SW 1271 (cell line): Measurements from ENCODE around the gene SREBF1.

ENCODE experiments used
- DNase-seq, 2 experiments: peaks; one replicate each; lab custom pipeline; 2025; lab: John Stamatoyannopoulos, UW

SREBF1 gene

GRCh38 chr17:17840751-17841591, 4.2 kb upstream of the SREBF1 start:
- no peak for DNase-seq

DNA sequence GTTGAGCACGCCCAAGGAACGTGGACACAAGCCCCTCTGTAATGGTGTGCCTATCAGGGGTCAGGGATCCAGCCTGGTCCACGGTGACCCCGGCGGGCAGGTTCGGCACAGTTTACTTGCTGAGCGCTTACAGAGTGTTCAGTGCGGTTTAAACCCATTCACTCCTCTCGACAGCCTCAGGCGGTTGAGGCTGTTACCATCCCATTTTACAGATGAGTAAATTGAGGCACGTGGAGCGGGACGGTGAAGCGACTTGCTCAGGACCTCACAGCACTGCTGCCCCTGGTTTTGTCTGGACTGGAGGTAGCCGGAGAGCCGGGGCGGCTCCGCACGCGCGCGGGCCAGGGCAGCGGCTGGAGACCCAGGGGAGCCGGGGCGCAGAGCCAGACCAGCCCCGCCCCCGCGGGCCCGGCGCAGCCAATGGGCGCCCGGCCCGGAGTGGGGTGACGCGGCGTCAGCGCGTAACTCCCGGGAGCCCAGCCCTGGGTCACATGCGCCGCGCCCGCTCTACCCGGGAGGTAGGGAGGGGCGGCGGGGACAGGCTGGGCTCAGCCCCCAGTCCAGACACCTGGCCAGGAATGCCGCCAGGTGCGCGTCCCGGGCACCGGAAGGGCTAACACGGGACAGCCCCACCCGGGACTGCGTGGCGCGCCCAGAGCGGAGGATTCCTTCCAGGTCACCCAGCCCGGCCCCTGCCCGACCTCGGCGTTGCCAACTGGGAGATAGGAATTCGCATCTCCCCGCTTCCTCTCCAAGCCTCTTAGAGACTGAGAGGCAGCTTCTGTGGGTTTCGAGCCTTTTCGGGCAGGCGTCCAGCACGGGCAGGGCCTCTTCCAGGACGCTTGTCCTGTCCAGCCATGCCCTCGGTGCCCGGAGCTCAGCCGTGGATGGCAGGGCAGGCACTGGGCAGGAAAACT, 3.3 kb upstream of the SREBF1 start:
- DNase-seq, result peak; percentile 71 to 91

DNA sequence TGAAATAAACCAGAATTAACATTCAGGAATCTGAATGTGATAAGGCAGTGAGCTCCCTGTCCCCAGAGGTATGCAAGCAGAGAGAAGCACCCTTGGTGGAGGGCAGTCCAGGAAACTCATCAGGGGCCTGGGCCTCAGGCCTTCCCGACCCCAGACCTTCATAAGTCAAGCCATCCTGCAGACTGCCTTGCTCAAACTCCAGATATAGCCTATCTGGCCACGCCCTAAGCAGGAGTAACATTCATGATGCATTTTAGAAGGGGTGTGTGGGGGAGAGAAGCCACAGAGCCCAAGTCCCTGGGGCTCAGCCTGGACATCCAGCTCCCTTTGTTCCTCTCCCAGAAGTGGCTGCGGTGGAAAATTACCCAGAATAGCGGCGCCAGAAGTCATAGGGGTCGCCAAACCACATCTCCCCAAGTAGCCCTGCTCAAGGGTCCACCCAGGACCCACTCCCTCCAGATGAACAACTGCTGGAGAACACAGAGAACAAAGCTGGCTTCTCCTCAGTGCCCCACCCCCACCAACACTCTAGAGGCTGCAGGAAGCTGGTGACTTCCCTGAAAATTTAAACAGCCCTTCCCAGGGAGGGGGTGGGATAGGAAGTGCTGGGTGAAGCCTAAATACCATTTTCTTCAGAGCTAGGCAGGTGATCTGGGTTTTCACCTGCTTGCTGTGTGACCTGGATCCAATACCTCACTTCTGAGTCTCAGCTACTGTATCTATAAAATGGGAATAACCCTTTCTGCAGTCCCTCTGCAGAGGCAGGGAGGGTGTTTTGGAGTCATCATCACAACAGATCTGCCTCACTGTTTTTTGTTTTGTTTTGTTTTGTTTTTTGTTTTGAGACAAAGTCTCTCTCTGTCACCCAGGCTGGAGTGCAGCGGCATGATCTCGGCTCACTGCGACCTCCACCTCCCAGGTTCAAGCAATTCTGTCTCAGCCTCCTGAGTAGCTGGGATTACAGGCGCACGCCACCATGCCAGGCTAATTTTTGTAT, 1.5 kb upstream of the SREBF1 start:
- DNase-seq, result peak in 1 of 2 experiments; percentile 66

DNA sequence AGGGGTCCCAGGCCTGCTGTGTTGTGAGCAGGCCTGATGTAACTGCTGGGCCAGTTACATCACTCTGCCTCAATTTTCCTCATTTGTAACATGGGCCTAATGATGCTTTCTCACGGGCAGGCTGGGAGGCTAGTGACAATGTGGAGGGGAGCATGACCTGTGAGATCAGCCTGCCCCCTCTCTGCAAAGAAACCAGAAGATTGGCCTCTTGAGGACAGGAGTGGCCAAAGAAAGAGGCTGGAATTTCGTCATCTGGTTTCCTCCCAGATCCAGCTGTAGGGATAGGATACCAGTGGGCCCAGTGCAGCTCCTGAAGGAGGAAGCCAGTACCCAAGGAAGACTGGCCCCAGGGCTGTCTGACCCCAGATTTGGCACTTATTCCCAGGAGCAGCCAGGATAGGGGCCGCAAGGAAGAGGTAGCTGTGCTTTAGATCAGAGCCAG, 615 bp upstream of the SREBF1 start:
- DNase-seq, result peak in 1 of 2 experiments; percentile 43

DNA sequence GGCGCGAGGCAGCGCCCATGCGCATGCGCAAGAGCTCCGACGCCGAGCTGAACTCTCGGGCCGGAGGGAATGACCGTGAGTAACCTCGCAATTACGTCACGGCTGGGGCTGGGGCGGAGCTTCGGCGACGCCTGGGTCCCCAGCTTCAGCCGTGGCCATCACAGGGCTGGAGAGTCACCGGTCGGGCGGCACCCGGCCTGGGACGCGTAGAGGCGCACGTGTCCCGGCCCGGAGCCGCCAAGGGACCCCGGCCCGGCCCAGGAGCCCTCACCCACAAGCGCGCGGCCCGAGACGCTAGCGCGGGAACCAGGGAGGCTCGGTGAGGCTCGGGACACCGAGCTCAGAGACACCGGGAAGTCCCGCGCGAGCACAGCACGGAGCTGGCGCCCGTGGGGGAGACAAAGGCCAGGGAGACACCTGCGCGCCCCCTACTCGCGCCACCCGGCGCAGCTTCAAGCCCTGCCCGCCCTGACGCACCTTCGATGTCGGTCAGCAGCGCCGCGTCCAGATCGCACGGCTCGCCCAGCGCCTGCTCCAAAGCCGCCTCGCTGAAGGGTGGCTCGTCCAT, 452 bp downstream of the SREBF1 start:
- DNase-seq, result peak; percentile 95 to 96

GRCh38 chr17:17835415-17836249, 1.2 kb downstream of the SREBF1 start:
- no peak for DNase-seq

DNA sequence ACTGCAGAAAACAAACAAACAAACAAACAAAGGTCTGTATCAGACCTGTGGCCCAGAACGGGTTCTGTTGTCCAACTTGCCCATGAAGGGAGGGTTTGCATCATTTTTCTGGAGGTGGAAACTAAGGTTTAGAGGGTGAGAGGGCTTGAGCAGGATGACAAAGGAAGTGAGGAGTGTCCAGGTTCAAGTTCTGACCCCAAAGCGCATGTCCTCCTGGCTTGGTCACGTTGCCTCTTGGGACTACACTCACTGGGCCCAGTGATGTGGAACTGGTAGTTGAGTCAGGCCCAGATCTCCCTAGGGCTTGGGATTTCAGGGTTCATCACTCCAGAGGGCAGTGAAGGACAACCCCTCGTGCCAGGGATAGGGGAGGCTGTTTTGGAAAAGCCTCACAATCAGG, 1.8 kb downstream of the SREBF1 start:
- DNase-seq, result no peak

DNA sequence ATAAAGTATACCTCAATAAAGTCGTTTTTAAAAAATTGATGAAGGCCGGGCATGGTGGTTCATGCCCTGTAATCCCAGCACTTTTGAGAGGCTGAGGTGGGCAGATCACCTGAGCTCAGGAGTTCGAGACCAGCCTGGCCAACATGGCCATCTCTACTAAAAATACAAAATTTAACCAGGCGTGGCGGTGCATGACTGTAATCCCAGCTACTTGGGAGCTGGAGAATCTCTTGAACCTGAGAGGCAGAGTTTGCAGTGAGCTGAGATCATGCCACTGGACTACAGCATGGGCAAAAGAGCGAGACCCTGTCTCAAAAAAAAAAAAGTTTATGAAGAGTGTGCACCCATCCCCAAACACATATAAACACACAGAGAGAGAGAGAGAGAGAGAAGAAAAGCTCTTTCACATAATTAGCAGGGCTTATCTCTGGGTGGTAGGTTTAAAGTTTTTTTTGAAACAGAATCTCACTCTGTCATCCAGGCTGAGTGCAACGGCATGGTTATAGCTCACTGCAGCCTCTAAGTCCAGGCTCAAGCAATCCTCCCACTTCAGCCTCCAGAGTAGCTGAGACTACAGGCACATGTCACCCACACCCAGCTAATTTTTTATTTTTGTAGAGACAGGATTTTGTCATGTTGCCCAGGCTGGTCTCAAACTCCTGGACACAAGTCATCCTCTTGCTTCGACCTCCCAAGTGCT, 3.0 kb downstream of the SREBF1 start:
- DNase-seq, result no peak

GRCh38 chr17:17832032-17832363, 4.8 kb downstream of the SREBF1 start:
- DNase-seq, result no peak

GRCh38 chr17:17831208-17832031, 5.4 kb downstream of the SREBF1 start:
- DNase-seq, result no peak

GRCh38 chr17:17830740-17831207, 6.0 kb downstream of the SREBF1 start:
- DNase-seq, result no peak

DNA sequence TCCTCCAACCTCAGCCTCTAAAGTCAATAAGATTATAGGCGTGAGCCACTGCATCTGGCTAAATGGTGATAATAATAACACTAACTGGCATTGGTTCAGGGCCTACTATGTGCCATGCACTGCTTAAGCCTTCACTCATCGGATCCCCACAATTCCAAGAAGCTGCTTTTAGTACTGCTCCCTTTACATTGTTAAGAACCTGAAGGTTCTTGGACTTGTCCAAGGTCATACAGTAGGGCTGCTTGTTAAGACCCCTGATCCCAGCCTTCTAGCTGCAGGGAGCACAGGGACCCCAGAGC, 6.6 kb downstream of the SREBF1 start:
- DNase-seq, result no peak

- no peak for DNase-seq
Measured at GRCh38 chr17:17827826-17828621, 8.8 kb downstream of the SREBF1 start.

DNA sequence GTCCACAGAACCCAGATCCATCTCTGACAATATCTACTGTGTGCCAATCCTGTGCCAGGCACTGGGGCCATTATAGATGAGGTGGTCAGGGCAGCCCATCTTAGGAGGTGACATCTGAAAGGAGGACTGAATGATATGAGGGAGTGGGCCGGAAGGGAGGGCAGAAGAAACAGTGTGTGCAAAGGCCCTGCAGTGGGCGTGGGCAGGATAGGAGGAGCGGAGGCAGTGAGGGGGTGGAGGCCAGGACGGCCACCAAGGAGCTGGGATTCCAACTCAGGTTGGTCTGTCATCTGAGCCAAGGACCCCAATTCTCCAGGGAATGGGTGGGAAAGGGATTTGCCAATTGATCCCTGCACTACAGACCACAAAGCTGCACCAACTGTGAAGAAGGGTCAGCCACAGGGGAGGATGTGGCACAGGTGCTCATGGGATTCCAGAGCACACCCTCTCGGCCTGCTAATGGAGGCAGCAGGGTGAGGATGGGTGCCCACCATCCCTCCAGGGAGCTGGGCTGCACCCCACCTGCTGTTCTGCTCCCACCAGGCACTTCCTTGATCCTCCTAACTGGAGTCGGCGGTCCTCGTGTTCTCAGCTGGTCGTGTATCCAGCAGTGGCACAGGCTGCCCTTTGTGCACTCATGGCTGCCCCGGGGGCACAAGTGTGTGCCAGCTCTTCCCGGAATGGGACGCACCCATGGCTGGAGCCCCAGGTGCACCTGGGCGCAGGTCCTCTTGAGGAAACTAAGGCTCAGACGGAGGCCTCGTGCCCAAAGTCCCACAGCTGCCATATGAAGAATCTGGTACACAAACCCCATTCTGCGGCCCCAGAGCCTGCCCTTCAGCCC, 9.6 kb downstream of the SREBF1 start:
- no peak for DNase-seq

GRCh38 chr17:17826342-17826713, 10.5 kb downstream of the SREBF1 start:
- DNase-seq, result no peak

- no peak for DNase-seq
Measured at GRCh38 chr17:17824783-17825614, 11.8 kb downstream of the SREBF1 start.
